ENCODE measurements around the gene SLC35B2.

- no peak for TF ChIP-seq CTCF (conservative IDR thresholded peaks at IDR 0.05 in 1 of 2, IDR thresholded peaks at IDR 0.05 in 1 of 2; ENCODE audit: low read depth in 1 of 2, low read length in 2 of 2)
- TF ChIP-seq EZH2 (IDR thresholded peaks at IDR 0.05; ENCODE audit: low read length, missing control alignments) = no peak
Observed at GRCh38 chr6:44247338-44248302, 9.7 kb downstream of the SLC35B2 start.
